ENCODE results near the gene MDH1B.

GRCh38 chr2:206765242-206766056, at the start of gene MDH1B, which contains the start of gene FASTKD2:
- TF ChIP-seq, protein P1, sequence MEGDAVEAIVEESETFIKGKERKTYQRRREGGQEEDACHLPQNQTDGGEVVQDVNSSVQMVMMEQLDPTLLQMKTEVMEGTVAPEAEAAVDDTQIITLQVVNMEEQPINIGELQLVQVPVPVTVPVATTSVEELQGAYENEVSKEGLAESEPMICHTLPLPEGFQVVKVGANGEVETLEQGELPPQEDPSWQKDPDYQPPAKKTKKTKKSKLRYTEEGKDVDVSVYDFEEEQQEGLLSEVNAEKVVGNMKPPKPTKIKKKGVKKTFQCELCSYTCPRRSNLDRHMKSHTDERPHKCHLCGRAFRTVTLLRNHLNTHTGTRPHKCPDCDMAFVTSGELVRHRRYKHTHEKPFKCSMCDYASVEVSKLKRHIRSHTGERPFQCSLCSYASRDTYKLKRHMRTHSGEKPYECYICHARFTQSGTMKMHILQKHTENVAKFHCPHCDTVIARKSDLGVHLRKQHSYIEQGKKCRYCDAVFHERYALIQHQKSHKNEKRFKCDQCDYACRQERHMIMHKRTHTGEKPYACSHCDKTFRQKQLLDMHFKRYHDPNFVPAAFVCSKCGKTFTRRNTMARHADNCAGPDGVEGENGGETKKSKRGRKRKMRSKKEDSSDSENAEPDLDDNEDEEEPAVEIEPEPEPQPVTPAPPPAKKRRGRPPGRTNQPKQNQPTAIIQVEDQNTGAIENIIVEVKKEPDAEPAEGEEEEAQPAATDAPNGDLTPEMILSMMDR (IDR thresholded peaks at IDR 0.05), result no peak
- TF ChIP-seq EZH2 (IDR thresholded peaks at IDR 0.05; ENCODE audit: borderline replicate concordance, insufficient read depth, low read depth, low read length, poor library complexity, severe bottlenecking), result no peak
